GM12892 (cell line): Measurements from ENCODE around the gene ZNF480.

Experiments used
- POLR2A ChIP-seq: IDR thresholded peaks from 2 replicates; pipeline ENCODE4 v1.6.1; 2011; ENCODE audit warnings: low read depth, low read length, control low read depth
- POLR2AphosphoS5 ChIP-seq: IDR thresholded peaks from 2 replicates; pipeline ENCODE4 v1.6.1; 2011; ENCODE audit warnings: low read depth, low read length, control low read depth

DNA sequence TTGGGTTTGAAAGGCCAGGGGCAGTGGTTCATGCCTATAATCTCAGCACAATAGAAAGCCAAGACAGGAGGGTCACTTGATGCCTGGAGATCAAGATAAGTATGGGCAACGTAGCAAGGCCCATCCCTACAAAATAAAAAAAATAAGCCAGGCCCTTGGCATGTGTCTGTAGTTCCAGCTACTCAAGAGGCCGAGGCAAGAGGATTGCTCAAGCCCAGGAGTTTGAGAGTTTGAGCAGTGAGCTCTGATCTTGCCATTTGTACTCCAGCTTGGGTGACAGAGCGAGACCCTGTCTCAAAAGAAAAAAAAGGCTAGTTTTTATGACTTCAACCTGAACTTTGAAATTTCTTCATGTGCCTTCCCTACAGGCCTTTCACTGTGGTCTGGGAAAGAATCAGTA is 5.2 kb upstream of the ZNF480 start:
- TF ChIP-seq POLR2A, result peak; percentile 12; the same call in 1 of the 2 replicates
- no peak for TF ChIP-seq POLR2AphosphoS5
